Measurements from ENCODE around the gene RARRES2. TPM values are rescaled to one million over a fixed set of nuclear protein-coding genes. Genes with fewer than 3 reads are reported as not detected.

RARRES2 gene
- total RNA-seq, 1 experiment from 2014 or later: 2.1 TPM

- TF ChIP-seq ZBTB33 (IDR thresholded peaks at IDR 0.05; ENCODE audit: extremely low read depth, insufficient replicate concordance, low read length): no peak
- no peak for TF ChIP-seq RAD21 (IDR thresholded peaks at IDR 0.05; ENCODE audit: low read depth)
- TF ChIP-seq CTCF (IDR thresholded peaks at IDR 0.05 in 2 of 3, conservative IDR thresholded peaks at IDR 0.05 in 1 of 3; ENCODE audit: borderline replicate concordance in 1 of 3, insufficient read depth in 1 of 3, low read depth in 2 of 3, low read length in 2 of 3): no peak
Observed at GRCh38 chr7:150333659-150334058, 7.8 kb downstream of the RARRES2 start (continued).

GRCh38 chr7:150332852-150333635 lies 8.4 kb downstream of the RARRES2 start:
- ChIA-PET RAD21 (ENCODE audit: low non-redundant PET in 1 of 2, low total read pairs in 2 of 2, uncharacterized antibody in 2 of 2, unreplicated experiment in 2 of 2) (no interaction called here), POLR2A (no interaction called here), CTCF (no interaction called here)
- H2AFZ ChIP-seq (ENCODE audit: low read depth, low read length, poor library complexity, severe bottlenecking): no peak overlapping the region
- no peaks in the 10 kb centered on the region for H3K4me1 ChIP-seq (ENCODE audit: control insufficient read depth in 1 of 2, insufficient read depth in 2 of 2, low read length in 2 of 2)
- no peaks in the 10 kb centered on the region for H3K9me2 ChIP-seq (ENCODE audit: insufficient read depth)
- H3K36me3 ChIP-seq (ENCODE audit: control insufficient read depth in 1 of 2, insufficient read depth in 2 of 2, low read length in 2 of 2): no peaks in the 10 kb centered on the region
- no peaks in the 10 kb centered on the region for H3K27me3 ChIP-seq (ENCODE audit: insufficient read depth, low read length)
- H3K9me3 ChIP-seq (ENCODE audit: control insufficient read depth in 1 of 2, insufficient read depth in 1 of 2, low read depth in 1 of 2, low read length in 2 of 2): no peaks in the 10 kb centered on the region
- H3K79me2 ChIP-seq (ENCODE audit: insufficient read depth, low read length): no peaks in the 10 kb centered on the region
- BruUV-seq (replicated peaks): no TSS peak
- DNase-seq (ENCODE audit: low read depth, low spot score) (no peak), ATAC-seq (no peak)
- intact Hi-C loops (cut with micrococcal nuclease): no loop called here
- H3K9ac ChIP-seq (ENCODE audit: low read length): no peak overlapping the region
- H3K27ac ChIP-seq (ENCODE audit: low read depth, low read length): no peak overlapping the region
- H3K4me3 ChIP-seq (replicated peaks in 1 of 2; ENCODE audit: low read depth in 1 of 2, low read length in 2 of 2): no peak overlapping the region
- no peaks in the 10 kb centered on the region for H4K20me1 ChIP-seq (ENCODE audit: insufficient read depth)
- H3K4me2 ChIP-seq (ENCODE audit: low read length): no peak overlapping the region
- TF ChIP-seq ZBTB33 (IDR thresholded peaks at IDR 0.05; ENCODE audit: extremely low read depth, insufficient replicate concordance, low read length): no peak
- no peak for TF ChIP-seq CEBPB (IDR thresholded peaks at IDR 0.05; ENCODE audit: low read depth)
- TF ChIP-seq SIN3A (IDR thresholded peaks at IDR 0.05; ENCODE audit: low read depth): no peak
- TF ChIP-seq JUND (IDR thresholded peaks at IDR 0.05): no peak
- TF ChIP-seq EGR1 (IDR thresholded peaks at IDR 0.05; ENCODE audit: low read depth): no peak
- no peak for TF ChIP-seq RAD21 (IDR thresholded peaks at IDR 0.05; ENCODE audit: low read depth)
- no peak for TF ChIP-seq CTCF (IDR thresholded peaks at IDR 0.05 in 2 of 3, conservative IDR thresholded peaks at IDR 0.05 in 1 of 3; ENCODE audit: borderline replicate concordance in 1 of 3, insufficient read depth in 1 of 3, low read depth in 2 of 3, low read length in 2 of 3)
- no peak for TF ChIP-seq SRF (IDR thresholded peaks at IDR 0.05; ENCODE audit: low read depth)
- no peak for TF ChIP-seq ZFX (IDR thresholded peaks at IDR 0.05)
- no peak for TF ChIP-seq ELF1 (IDR thresholded peaks at IDR 0.05; ENCODE audit: borderline replicate concordance, low read depth)
- no peak for TF ChIP-seq EZH2phosphoT487 (IDR thresholded peaks at IDR 0.05; ENCODE audit: borderline replicate concordance)
- TF ChIP-seq FOSL1 (IDR thresholded peaks at IDR 0.05; ENCODE audit: low read depth): no peak
- no peak for TF ChIP-seq POLR2AphosphoS5 (IDR thresholded peaks at IDR 0.05; ENCODE audit: low read depth, low read length)
- no peak for TF ChIP-seq MAX (IDR thresholded peaks at IDR 0.05)
- TF ChIP-seq CBX3 (IDR thresholded peaks at IDR 0.05; ENCODE audit: low read depth): no peak
- TF ChIP-seq SP1 (IDR thresholded peaks at IDR 0.05; ENCODE audit: low read depth): no peak

All from HCT116 (cell line).